NCI-H82 (cell line): ENCODE data around the gene ATP6V1E1.

Experiments used
- DNase-seq: peaks from one replicate; lab custom pipeline; 2025; lab: John Stamatoyannopoulos, UW

The ATP6V1E1 gene

DNA sequence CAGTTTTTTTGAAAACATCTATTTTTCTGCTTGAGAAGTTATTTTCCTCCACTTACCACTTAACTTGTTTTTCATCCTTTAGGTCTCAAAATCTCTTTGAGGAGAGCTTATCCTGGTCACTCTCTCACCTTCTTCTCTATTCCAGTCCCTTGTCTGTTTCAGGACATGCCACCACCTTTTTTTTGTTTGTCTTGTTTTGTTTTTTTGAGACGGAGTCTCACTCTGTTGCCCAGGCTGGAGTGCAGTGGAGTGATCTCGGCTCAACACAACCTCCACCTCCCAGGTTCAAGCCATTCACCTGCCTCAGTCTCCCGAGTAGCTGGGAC lies 5.4 kb upstream of the ATP6V1E1 start:
- no peak for DNase-seq

- DNase-seq: no peak
Observed at GRCh38 chr22:17633217-17633997, 4.9 kb upstream of the ATP6V1E1 start.

DNA sequence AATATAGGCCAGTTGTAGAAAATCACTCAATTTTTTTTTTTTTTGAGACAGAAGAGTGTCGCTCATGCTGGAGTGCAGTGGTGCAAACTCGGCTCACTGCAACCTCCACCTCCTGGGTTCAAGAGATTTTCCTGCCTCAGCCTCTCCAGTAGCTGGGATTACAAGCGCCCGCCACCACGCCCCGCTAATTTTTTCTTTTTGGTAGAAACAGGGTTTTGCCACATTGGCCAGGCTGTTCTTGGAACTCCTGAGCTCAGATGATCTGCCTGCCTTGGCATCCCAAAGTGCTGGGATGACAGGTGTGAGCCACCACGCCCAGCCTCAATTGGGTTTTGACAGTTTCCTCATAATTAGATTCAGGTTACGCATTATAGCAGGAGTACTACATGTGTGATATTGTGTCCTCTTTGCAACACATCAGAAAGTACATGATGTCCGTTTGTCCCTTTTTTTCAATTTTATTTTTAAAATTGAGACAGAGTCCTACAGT lies 2.6 kb upstream of the ATP6V1E1 start:
- no peak for DNase-seq

GRCh38 chr22:17629641-17630040 lies 1.1 kb upstream of the ATP6V1E1 start:
- DNase-seq: no peak

- DNase-seq: no peak
Observed at GRCh38 chr22:17629173-17629489, 582 bp upstream of the ATP6V1E1 start.

- no peak for DNase-seq
Observed at GRCh38 chr22:17627961-17628405, 566 bp downstream of the ATP6V1E1 start.

GRCh38 chr22:17613280-17613679 lies 15.3 kb downstream of the ATP6V1E1 start:
- no peak for DNase-seq

- DNase-seq: no peak
Observed at GRCh38 chr22:17612057-17612456, 16.5 kb downstream of the ATP6V1E1 start.

- DNase-seq: no peak
Observed at GRCh38 chr22:17607891-17608521, 20.5 kb downstream of the ATP6V1E1 start.

DNA sequence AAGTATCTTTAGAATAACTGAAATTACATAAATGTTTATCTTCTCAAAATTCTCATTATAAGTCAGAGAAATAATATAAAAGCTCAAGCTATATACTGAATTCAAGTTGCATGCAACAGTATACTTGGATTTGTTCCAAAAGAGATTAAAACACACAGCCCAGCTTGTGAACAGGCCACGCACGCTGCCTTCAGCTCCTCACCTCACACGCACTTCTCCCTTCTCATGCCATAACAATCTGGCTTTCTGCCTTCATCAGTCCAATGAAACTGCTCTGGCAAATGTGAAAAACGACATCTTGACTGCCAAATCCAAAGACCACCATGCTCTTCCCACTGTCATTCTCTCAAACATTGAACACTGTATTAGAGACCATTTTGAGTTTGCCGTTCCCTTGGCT lies 22.1 kb downstream of the ATP6V1E1 start:
- peak; percentile 74 for DNase-seq

GRCh38 chr22:17603668-17604067 lies 24.9 kb downstream of the ATP6V1E1 start:
- no peak for DNase-seq

DNA sequence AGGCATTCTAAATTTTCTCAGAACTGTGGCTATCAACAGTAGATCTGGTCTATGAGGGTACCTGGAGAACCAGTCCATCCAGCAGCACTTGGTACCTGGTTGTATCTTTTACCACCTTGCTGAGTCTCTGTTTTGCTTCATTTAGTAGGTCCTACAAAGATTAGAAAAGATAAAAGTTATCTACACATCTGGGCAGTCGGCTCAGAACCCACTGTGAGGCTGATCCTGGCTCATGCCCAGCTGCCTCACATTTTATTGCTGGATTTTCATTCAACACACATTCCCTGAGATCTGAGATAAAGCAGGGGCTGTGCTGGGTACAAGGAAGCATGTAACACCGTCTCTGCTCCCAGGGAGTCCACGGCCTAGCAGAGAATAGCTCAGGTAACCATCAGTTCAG lies 27.5 kb downstream of the ATP6V1E1 start:
- no peak for DNase-seq

DNA sequence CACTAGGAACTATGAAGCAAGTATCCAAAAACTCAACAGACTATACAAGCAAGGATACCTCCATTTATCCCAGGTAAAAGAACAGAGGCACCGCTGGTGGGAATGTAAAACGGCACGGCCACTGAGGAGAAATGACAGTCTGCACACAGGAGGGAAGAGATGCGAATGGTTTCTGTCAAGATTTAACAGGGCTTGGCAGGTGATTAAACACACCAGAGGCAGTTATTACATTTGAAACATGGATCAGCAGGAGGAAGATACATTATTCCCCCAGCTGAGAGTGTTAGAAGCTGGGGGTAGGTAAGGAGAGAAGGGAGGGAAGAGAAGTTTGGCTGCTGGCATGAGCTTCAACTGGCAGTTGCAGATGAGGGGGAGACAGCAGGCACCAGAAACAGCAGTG lies 30.2 kb downstream of the ATP6V1E1 start:
- DNase-seq: no peak

- no peak for DNase-seq
Observed at GRCh38 chr22:17597217-17597616, 31.3 kb downstream of the ATP6V1E1 start.

DNA sequence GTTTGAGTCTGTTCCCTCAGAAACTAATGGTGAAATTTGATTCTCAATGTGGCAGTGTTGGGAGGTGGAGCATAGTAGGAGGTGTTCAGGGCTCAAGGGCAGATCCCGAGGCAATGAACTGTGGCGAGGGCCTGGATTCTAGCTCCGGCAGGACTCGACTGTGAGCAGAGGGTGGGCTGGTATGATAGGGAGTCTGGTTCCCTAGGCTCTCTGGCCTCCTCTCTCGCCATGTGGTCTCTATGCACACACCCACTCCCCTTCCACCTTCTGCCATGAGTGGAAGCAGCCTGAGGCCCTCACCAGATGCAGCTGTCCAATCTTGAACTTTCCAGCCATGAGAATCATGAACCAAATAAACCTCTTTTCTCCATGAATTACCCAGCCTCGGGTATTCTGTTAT lies 32.3 kb downstream of the ATP6V1E1 start:
- no peak for DNase-seq

DNA sequence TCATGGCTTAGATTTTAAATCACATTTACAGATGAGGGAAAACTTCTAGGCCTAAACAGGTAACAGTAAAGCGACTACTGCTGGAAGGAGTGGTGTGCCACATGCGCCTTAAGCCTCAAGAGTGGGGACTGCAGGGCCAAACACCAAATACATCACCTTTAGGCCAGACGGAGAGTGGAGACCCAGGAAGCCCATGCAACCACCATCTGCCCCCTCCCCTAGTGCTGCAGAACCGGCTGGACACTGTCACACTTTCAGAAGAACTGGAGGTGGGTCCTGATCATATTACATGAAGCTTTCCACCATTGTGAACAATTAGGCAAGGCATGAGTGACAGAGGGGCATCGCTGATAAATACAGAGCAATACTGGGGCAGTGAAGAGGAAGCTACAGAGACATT lies 36.3 kb downstream of the ATP6V1E1 start:
- DNase-seq: no peak

DNA sequence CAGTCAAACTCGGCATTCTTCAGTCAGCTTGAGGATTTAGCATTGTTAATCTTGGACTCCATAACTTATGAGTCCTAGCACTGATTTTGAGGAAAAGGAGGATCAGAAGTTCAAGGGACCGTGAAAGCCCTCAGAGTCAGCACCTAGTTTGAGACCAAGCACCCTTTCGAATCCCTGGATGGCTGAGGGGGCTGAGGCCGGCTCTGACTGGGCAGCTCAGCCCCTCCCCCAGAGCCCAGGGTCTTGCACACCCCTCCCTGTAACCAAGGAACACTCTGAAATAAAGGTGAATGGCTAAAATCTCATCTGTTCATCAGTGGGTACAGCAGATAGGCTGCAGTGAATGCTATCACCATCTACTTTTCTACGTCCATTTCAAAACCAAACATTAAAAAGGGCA lies 38.0 kb downstream of the ATP6V1E1 start:
- no peak for DNase-seq

DNA sequence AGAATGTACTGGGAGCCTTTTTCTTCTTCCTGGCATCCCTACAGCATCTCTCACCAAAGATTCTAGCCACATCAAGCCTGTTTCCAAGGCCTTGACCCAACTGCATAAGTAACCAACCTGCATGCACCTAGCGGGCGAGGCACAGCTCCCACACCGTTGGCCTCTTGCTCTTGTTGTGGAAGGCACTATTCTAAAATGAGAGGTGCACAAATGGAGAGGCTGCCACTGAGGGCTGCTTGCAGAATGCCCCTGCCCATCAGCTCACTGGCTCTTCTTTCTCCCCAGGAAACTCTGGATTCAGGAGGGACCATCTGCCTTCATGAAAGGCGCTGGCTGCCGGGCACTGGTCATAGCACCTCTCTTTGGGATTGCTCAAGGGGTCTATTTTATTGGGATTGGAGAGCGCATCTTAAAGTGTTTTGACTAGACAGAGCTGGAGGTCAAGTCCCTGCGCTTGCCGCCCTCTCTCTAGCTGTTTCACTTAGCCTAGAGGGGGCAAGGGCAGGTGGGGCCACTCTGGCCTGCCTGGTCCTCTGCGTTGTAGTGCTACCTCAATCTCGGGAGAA lies 38.7 kb downstream of the ATP6V1E1 start:
- no peak for DNase-seq

DNA sequence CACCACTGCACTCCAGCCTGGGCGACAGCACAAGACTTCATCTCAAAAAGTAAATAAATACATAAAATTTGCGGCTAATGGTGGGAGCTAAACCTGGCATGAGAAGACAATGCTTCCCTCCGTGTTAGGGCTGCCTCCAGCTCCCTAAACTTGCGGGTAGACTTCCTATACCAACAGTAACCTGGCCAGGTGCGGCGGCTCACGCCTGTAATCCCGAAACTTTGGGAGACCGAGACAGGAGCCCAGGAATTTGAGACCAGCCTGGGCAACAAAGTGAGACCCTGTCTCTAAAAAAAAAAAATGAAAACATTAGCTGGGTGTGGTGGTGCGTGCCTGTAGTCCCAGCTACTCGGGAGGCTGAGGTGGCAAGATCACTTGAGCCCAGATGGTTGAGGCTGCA lies 39.9 kb downstream of the ATP6V1E1 start:
- DNase-seq: no peak

DNA sequence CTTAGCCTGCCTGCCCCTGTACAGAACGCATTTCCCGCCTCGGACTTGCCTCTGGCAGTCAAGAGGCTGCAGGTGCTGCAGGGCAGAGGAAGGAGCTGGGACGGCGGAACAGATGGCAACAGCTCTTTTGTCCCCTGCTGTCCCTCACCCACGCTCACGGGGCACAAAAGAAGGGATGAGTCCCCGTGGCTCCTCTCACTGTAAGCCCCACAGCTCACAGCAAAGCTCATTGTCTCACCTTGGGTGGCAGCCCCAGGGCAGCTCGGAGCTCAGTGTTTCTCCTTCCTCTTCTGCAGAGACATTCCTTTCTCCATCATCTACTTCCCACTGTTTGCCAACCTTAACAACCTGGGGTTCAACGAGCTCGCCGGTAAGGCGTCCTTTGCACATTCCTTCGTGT lies 40.9 kb downstream of the ATP6V1E1 start:
- peak; percentile 7 for DNase-seq

DNA sequence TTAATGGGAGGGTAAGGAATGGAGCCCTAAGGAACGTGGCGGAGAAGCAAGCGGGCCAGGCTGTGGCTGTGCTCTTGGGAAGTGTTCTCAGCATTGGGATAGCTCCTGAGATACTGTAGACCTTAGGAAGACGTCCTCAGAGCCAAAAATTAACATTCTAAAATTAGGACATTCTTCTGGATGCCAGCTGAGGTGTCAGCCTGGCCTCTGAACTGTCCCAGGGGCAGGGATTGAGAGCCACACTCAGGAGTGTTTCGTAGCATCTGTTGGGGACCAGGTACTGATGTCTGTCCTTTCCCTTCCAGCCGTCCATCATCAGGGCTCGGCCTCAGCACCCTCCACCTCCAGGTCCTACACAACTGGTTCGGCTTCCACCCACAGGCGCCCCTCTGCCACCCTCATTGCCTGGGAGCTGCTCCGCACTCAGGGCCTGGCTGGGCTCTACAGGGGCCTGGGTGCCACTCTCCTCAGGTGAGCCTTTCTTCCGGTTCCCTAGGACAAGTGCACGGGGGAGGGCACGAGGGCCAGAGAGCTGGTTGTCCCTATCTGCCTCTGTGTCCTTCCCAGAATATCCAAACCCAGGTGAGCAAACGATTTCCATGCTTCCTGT lies 41.6 kb downstream of the ATP6V1E1 start:
- no peak for DNase-seq

GRCh38 chr22:17583151-17583550 lies 45.4 kb downstream of the ATP6V1E1 start:
- no peak for DNase-seq

- no peak for DNase-seq
Observed at GRCh38 chr22:17581631-17582030, 46.9 kb downstream of the ATP6V1E1 start.
